GM18498 (cell line): Measurements from ENCODE around the gene JPH3.
"Not testable (repeated sequence)": the region's sequence is repeated elsewhere in the genome, so short reads cannot be mapped to it uniquely, and the experiment has no call there.

Source experiments
- ATAC-seq: cut with Tn5 transposase; IDR thresholded peaks from one replicate; pipeline ENCODE4 v1.9.1; 2021; ENCODE audit warnings: mild to moderate bottlenecking, moderate library complexity; ENCODE audit not compliant: unreplicated experiment

Gene JPH3

DNA sequence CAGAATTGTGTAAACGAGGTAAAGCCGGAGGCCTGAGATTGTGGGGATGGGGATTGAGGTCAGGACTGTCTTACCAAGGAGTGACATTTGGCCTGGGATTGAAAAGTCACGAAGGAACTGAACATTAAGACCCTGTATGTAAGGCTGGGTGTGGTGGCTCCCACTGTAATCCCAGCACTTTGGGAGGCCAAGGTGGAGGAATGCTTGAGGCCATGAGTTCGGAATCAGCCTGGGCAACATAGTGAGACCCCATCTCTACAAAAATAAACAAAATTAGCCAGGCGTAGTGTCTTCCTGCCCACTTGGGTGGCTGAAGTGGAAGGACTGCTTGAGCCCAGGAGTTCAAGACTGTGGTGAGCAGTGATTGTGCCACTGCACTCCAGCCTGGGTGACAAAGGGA is 75.5 kb downstream of the JPH3 start:
- no peak for ATAC-seq

DNA sequence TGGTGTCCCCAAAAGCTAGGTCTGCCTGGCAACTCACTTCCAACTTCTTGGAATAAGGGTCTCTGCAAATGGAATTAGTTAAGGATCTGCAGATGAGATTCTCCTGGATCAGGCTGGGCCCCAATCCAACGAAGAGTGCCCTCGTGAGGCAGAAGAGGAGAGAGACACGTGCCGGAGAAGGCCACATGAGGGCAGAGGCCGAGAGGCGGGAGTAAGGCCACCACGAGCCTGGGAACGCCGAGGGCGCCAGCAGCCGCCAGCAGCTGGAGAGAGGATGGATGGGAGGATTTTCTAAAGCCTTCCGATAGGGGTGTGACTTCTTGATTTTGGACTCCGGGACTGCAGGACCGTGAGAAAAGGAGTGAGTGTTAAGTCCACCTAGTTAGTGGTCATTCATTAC is 76.3 kb downstream of the JPH3 start:
- no peak for ATAC-seq

DNA sequence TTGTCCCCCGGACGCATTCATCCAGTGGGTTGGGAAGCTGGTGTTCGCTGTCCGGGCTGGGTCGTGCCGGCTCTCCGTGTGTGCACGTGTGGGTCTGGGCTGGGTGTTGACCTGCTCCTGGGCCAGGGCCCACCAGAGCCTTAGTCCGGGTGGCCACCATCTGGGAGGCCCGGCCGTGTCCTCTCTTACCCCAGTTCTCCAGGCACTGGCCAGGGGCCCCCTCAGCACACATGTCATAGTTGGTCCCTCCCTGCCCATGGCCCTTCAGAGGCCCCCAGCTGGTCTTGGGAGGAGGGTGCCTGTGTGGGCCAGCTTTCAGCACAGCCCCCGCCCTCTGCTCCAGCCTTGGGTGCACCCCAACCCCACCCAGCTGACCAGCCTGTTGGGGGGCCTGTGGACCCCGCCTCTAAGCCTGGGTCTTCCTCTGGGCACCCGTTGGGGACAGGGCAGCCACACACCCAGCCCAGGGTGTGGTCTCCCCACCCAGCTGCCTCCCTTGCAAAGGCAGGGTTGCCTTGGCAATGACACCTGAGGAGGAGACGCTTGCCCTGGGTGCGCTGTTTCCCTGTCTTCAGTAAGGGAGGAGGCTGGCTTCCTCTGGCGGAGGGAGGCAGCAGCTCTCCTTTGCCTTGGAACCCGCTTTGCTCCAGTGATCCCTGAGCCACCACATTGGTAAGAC is 77.4 kb downstream of the JPH3 start:
- no peak for ATAC-seq

DNA sequence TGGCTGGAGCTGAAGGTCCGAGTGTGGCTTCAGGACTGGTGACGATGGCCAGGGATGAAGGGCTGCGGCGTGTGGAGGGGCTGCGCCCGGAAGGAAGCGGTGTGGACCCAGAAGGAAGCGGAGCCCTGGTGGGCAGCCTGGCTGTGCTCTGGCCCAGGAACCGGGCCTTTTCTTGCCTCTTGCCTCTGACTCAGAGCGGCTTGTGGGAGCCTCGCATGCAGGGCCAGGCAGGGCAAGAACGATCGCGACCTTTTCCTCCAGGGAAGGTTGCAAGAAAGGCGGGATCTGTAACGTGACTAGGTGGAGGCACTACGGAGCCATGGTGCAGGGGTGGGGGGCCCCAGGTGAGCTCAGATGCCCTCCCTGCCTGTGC is 78.0 kb downstream of the JPH3 start:
- no peak for ATAC-seq

DNA sequence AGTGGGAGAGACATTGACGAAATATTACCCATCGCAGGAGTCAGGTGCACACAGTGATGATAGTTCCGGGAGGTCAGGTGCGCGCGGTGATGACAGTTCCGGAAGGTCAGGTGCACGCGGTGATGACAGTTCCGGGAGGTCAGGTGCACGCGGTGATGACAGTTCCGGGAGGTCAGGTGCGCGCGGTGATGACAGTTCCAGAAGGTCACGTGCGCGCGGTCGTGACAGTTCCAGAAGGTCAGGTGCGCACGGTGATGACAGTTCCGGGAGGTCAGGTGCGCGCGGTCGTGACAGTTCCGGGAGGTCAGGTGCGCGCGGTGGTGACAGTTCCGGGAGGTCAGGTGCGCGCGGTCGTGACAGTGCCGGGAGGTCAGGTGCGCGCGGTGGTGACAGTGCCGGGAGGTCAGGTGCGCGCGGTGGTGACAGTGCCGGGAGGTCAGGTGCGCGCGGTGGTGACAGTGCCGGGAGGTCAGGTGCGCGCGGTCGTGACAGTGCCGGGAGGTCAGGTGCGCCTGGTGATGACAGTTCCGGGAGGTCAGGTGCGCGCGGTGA is 78.8 kb downstream of the JPH3 start:
- not testable (repeated sequence) for ATAC-seq

DNA sequence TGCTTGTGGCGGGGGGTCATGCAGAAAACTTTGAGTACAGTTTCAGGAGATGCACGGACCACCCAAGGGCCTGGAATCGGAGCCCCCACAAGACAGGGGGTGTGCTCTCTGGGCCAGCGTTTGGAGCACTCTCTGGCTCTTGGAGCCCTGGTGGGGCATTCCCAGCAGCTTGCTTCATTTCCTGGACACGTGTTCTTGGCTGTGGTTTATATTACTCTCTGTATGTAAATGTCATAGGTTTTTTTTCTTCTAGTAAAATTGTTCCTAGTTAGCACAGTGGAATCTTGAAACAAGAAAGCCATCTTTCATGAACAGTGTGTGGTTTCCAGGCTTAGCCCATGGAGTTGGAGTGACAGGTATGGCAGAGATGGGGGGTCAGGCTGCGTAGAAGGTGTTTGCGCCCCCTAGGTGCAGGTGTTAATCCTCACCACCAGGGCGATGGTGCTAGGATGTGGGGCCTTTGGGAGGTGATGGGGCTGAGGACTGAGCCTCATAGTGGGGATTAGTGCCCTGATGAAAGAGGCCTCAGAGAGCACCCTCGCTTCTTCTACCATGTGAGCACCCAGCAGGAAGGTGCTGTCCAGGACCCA is 79.8 kb downstream of the JPH3 start:
- no peak for ATAC-seq

DNA sequence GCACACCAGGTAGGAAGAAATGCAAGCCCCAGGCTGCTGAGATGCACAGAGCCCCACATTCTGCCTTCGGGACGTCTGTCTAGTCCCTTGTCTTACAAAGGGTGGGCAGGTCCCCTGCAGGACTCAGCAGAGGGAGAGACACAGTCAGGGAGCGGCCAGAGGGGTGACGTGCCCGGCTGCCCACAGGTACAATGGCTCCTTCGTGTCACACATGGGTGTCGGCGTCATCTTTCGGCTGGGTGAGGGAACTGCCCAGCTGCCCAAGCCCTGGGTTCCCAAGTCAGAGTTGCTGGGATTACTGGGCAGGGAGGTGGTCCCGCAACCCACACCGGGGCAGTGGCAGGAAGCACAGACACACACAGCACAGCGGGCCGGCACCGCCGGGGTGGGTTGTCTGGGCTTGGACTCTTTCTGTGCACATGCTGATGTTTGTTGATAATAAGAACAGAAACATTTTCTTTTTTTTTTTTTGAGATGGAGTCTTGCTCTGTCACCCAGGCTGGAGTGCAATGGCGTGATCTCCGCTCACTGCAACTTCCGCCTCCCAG is 80.6 kb downstream of the JPH3 start:
- ATAC-seq: no peak

DNA sequence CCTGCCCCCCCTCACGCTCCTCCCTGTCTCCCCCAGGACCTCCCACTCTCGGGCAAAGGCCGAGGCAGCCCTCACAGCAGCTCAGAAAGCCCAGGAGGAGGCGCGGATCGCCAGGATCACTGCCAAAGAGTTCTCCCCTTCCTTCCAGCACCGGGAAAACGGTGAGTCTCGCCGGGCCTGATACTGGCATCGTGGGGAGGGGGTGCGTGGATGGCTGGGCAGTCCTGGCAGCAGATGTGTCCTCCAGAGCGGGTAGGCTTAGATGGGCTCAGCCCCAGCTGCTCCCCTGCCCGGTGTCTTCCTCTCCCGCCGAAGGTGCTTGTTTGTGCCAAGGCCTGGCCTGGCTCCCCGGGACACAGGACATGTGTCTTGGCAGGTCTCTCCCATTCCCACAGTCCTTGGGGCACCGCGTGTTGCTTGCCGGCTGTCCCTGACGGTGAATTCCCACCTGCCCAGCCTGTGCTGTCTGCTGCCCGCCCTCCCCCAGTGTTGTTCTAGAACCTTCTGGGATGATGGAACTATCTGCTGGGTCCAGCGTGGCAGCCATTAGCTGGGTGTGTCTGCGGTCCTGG is 81.9 kb downstream of the JPH3 start:
- ATAC-seq: no peak

DNA sequence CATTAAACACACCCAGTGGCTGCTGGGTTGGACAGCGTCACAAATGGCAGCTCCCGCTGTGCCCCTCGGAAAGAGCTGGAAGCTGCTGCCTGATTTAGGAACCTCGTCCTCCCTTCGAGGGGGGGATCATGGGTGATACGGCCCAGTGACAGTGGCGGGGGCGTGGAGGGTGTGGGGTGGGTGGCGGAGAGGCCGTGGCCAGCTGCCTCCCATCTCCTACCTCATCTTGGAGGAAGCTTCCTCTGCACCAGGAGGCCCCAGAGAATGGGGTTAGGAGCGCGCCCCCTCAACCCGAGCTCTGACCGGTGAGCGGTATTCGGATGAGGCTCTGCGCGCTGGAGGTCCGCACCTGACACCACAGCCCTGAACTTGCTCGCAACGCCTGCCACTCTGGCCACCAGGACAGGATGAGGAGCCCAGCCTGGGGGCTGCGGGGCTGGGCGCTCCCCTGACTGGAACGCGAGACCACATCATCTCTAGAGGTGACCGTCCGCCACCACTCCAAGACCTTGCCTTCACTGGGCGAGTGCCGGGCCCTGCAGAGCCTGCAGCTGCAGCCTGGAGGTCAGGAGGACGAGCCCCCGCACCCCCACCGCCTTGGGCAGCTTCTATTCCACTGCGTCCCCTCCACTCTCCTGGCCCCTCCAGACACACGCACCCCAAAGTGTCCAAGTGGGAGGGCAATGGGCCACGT is 82.5 kb downstream of the JPH3 start:
- no peak for ATAC-seq

DNA sequence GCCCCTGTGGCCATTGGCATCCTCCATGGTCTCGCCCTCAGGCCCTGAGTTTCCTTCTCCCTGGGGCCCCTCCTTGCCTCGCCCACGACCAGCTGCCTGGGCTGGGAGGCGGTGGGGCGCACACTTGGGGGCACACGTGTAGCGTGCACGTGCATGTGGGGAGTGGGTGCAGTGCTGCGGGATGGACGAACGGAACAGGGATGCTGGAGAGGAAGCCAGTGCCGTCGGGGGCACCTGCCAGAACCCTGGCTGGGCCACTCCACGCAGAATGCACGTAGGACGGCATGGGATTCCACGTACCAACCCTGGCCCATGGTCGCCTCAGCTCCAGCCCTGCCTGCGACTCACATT is 83.1 kb downstream of the JPH3 start:
- ATAC-seq: no peak

DNA sequence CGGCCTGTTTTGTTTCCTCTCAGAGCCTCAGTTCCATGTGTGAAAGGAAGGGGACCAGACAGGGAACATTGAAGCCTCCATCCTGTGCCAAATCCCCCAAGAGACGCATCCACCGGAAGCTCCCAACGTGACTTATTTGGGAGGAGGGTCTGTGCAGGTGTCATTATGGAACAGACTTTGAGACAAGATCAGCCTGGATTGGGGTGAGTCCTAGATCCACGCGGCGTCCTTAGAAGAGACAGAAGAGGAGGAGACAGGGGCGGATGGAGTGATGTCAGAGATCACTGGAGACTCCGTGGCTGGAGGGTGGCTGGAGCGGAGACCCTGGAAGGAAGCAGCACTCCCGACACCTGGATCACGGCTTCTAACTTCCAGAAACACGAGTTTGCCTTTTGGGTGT is 83.5 kb downstream of the JPH3 start:
- ATAC-seq: no peak

DNA sequence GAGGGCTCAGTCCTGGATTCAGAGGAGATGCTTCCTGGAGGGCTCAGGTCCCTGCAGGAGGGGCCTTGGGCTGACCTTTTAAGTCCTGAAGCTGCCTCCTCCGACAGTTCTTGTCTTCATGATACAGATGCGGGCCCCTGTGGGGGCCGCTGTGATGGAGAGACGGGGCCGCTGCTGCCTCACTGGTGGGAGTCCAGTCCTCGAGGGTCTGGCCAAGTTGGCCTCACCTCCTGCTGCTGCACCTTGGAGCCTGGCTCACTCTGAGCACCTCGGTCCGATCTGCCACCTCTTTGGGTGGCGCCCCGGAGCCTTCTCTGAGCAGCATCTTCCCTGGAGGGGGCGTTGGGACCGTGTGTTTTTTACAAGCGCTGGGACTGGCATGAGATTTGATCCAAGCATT is 84.4 kb downstream of the JPH3 start:
- no peak for ATAC-seq

DNA sequence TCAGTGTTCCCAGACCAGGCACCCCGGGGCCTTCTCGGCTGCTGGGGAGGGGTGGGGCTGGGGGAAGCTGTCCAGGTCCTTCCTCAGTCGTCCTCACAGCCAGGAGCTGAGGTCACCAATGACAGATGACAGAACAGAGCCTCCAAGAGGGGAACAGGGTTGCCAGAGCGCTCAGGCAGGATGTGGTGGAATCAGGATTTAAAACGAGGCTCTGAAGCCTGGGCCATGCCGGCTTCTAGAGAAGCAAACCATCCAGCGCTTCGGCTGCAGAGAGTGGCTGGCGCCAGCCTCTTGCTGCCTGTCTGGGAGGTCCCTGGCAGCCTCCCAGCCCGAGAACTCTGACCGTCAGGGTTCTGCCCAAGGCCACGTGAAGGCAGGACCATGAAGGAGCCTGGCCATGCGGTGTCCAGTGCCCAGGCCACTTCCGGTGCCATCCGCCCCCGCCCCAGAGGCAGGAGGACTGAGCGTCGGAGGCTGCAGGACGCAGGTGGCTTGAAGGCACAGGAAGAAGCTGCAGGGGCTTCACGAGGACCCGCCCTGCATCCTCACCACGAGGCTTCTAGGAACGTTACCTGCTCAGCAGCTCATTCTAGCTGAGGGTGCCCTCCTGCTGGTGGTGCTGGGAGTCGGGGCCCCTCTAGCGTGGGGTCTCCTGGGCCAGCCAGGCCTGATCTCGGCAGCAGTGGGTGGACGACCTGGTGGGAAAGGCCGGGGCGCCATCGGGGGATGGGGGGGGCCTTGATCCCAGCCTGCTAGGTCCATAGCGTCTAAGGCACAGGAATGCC is 85.0 kb downstream of the JPH3 start:
- ATAC-seq: no peak

DNA sequence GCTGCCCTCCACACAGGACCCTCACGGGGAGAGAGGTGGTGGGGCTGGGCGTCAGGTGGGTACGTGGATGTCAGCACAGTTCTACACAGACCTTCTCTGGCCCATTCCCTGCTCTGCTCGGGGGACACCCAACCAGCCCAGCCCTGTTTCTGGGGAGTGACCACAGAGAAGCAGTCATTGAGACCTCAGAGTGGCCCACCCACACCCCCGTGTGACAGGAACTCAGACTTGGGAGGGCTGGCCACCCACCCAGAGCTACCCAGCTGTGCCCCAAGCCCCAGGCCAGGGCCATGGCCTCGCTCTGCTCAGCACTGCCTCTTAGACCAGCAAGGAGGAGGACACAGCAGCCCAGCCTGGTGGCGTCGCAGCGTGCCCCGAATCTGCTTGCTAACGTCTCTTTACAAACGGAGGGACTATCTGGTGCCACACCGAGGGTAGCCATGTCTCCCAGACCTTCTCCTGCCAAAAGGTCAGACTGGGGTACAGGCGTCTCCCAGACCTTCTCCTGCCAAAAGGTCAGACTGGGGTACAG is 85.8 kb downstream of the JPH3 start:
- ATAC-seq: no peak

DNA sequence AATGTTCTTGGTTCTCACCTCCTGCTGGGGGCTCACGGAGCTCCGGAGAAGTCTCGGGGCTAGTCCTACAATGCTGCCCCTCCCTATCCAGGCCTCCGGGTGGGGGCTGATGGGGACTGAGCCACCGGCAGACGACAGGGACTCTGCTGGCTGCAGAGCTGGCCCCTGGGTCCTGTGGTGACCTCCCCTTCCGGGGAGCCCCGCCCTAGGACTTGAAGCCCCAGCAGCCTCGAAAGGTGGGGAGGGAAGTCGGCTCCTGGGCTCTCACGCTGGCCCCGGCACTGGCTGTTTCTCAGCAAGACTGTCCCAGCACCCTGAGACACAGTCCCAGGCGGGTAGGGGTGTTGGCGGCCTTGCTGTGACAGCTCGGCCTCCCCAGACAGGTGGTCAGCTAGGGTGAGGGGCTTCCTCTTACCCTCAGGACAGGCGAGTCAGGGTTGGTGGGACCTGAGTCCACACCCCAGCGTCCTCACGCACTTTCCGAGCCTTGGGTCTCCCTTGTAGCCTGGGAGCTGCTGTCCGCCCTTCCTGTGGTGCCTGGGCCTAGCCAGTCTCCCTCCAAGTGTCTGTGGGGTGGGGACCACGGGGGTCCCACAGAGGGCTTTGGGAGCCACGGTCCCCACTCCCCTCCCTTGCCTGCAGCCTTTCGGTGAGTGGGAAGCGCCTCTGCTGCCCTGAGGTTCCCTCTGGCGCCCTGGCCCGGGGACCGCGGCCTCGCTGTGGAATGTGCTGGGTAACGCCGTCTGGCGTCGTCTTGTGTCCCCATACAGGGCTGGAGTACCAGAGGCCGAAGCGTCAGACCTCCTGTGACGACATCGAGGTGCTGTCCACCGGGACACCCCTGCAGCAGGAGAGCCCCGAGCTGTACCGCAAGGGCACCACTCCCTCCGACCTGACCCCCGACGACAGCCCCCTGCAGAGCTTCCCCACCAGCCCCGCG is 86.8 kb downstream of the JPH3 start:
- ATAC-seq: no peak

DNA sequence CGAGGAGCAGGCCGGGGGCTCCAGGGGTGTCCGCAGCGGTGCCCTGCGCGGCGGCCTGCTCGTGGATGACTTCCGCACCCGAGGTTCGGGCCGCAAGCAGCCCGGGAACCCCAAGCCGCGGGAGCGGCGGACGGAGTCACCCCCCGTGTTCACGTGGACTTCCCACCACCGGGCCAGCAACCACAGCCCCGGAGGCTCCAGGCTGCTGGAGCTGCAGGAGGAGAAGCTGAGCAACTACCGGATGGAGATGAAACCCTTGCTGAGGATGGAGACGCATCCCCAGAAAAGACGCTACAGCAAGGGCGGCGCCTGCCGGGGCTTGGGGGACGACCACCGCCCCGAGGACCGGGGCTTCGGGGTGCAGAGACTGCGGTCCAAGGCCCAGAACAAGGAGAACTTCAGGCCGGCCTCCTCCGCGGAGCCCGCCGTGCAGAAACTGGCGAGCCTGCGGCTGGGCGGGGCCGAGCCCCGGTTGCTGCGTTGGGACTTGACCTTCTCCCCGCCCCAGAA is 87.7 kb downstream of the JPH3 start:
- no peak for ATAC-seq

DNA sequence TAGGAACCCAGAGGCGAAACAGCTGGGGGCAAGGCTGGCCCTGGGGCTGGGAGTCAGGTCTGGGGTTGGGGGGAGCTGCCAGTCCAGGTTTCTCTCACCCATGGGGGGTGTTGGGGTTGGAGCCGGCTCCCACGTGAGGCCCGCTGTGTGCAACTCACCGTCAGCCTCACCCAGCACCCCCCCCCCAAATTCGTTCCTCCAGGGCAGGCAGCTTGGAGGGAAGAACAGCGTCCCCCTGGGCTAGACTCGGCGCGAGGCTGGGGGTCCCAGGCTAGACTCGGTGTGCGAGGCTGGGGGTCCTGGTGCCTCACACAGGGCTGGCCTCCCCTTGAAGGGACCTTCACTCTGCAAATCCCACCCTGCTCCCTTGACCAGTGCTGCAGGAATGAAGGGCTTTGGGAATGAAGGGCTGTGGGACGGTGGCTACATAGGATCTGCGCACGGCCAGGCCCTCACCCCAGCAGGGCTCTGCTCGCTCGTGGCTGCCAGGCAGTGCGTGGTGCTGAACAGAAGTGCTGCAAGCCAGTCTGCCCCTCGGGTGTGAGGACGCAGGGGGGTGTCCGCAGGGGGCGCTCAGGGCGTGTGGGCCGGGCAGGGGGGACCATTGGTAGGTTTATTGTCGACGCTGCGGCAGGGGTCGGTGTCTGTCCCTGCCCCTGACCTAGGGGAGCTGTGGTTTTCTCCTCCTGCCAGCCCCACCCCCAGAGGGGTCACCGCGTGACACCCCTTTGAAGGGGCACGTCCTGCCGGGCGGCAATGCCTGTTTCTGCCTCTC is 88.8 kb downstream of the JPH3 start:
- ATAC-seq: no peak

DNA sequence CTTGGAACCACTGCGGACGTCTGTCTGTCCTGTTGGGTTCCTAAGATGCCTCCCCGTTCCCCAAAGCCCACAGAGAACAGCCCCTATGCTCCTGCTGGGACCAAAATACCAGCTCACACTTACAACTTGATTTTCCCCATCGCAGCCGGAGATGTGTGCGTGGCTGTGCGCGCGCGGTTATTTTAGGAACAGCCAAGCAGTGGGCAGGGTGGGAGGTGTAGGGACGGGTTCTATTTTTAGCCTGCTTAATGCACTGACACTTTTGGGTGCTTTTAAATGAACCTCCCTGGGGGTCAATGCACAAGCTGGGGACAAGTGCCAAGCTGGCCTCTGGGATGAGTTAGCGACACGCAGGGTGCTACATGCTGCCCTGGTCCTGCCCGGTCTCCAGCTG is 89.4 kb downstream of the JPH3 start:
- no peak for ATAC-seq

DNA sequence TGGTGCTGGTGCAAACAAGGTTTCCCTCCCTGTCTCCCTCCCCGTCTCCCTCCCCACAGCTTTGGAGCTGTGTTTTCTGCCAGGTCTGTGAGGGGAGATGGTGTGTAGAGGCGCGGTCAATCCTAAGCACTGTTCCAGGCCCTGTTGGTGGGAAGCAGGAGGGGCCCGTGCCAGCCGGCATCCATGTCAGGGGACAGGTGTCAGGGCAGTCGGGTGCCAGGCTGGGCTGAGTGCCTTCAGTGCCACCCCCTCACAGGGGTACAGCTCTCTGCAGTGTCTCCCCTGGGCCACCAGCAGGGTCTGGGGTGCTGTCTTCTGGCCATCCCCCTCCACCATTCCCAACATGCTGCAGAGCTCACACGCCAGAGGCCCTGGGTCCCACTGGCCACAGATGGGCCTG is 89.9 kb downstream of the JPH3 start:
- ATAC-seq: no peak
